Osteocyte (in vitro differentiated cells): ENCODE data around the gene RUNX2. TPM values are rescaled to one million over a fixed set of nuclear protein-coding genes. Genes with fewer than 3 reads are reported as not detected.

ENCODE experiments used
- DNase-seq: peaks from one replicate; pipeline ENCODE4 v3.0.0; 2021; ENCODE audit warnings: mixed read lengths; ENCODE audit not compliant: unreplicated experiment; ENCODE audit errors: extremely low spot score
- H3K27ac Mint-ChIP-seq: one replicate; pipeline ENCODE4 v1.8.0; 2021; ENCODE audit warnings: mild to moderate bottlenecking, mixed read lengths; ENCODE audit not compliant: unreplicated experiment
- H3K27me3 Mint-ChIP-seq: one replicate; pipeline ENCODE4 v1.8.0; 2021; ENCODE audit warnings: mixed read lengths; ENCODE audit not compliant: unreplicated experiment
- H3K36me3 Mint-ChIP-seq: one replicate; pipeline ENCODE4 v1.8.0; 2021; ENCODE audit warnings: mixed read lengths; ENCODE audit not compliant: unreplicated experiment
- H3K4me1 Mint-ChIP-seq: one replicate; pipeline ENCODE4 v1.8.0; 2021; ENCODE audit warnings: mixed read lengths; ENCODE audit not compliant: unreplicated experiment
- H3K4me3 Mint-ChIP-seq: one replicate; pipeline ENCODE4 v1.8.0; 2021; ENCODE audit warnings: mild to moderate bottlenecking, moderate library complexity, mixed read lengths; ENCODE audit not compliant: unreplicated experiment
- H3K9me3 Mint-ChIP-seq: one replicate; pipeline ENCODE4 v1.8.0; 2021; ENCODE audit warnings: mixed read lengths; ENCODE audit not compliant: unreplicated experiment
- CTCF ChIP-seq: fragments of 200-600 bp; sonication (generic); IDR thresholded peaks from 2 replicates; pipeline ENCODE4 v1.5.0; 2021; ENCODE audit warnings: antibody characterized with exemption, mild to moderate bottlenecking, moderate library complexity
- total RNA-seq: library from RNA; stranded (reverse); gene quantifications from 2 replicates; pipeline ENCODE4 v1.2.1, GENCODE V29; 2021

The RUNX2 gene
- total RNA-seq, 1 donor from 2014 or later, result 28.1 TPM

GRCh38 chr6:45377043-45377553, 49.0 kb downstream of the RUNX2 start:
- Mint-ChIP-seq H3K27ac (peak overlapping the region; percentile 100), H3K9me3 (no peaks in the 10 kb centered on the region), H3K4me1 (peaks cover 29% of the 10 kb centered on the region), H3K27me3 (no peaks in the 10 kb centered on the region), H3K4me3 (peak overlapping the region; percentile 97), H3K36me3 (no peaks in the 10 kb centered on the region)
- TF ChIP-seq CTCF, result no peak
- DNase-seq, result no peak

GRCh38 chr6:45377554-45378333, 49.6 kb downstream of the RUNX2 start, which contains the start of gene SUPT3H:
Gene SUPT3H, minus strand, starts transcription at chr6:45377934.
- H3K27me3 Mint-ChIP-seq, result no peaks in the 10 kb centered on the region
- TF ChIP-seq CTCF, result peak; percentile 37
- H3K9me3 Mint-ChIP-seq, result no peaks in the 10 kb centered on the region

GRCh38 chr6:45378334-45378926, 50.3 kb downstream of the RUNX2 start:
- H3K4me3 Mint-ChIP-seq, result peak overlapping the region; percentile 97
- H3K9me3 Mint-ChIP-seq, result no peaks in the 10 kb centered on the region
- DNase-seq, result no peak
- H3K27ac Mint-ChIP-seq, result peak overlapping the region; percentile 100
- no peak for TF ChIP-seq CTCF
- peaks cover 29% of the 10 kb centered on the region for H3K4me1 Mint-ChIP-seq
- H3K36me3 Mint-ChIP-seq, result no peaks in the 10 kb centered on the region
- H3K27me3 Mint-ChIP-seq, result no peaks in the 10 kb centered on the region

More at GRCh38 chr6:45377554-45378333, 49.6 kb downstream of the RUNX2 start, which contains the start of gene SUPT3H:
- H3K4me3 Mint-ChIP-seq, result peak within 1 kb of the TSS; percentile 97
- H3K36me3 Mint-ChIP-seq, result no peaks in the 10 kb centered on the region
- peak; percentile 97 for DNase-seq
- H3K4me1 Mint-ChIP-seq, result peaks cover 29% of the 10 kb centered on the region
- peak within 1 kb of the TSS; percentile 100 for H3K27ac Mint-ChIP-seq

GRCh38 chr6:45382391-45382790, 54.3 kb downstream of the RUNX2 start:
- DNase-seq, result no peak
- no peak overlapping the region for H3K4me3 Mint-ChIP-seq
- H3K27ac Mint-ChIP-seq, result no peak overlapping the region
- peaks cover 11% of the 10 kb centered on the region for H3K4me1 Mint-ChIP-seq
- H3K9me3 Mint-ChIP-seq, result no peaks in the 10 kb centered on the region
- H3K36me3 Mint-ChIP-seq, result no peaks in the 10 kb centered on the region
- no peak for TF ChIP-seq CTCF
- H3K27me3 Mint-ChIP-seq, result no peaks in the 10 kb centered on the region

GRCh38 chr6:45386501-45386900, 58.4 kb downstream of the RUNX2 start:
- no peak for TF ChIP-seq CTCF
- Mint-ChIP-seq H3K27ac (no peak overlapping the region), H3K4me3 (no peak overlapping the region), H3K27me3 (no peaks in the 10 kb centered on the region), H3K36me3 (no peaks in the 10 kb centered on the region), H3K4me1 (peaks cover 6% of the 10 kb centered on the region), H3K9me3 (no peaks in the 10 kb centered on the region)
- no peak for DNase-seq
